ENCODE measurements around the gene HCAR1.

DNA sequence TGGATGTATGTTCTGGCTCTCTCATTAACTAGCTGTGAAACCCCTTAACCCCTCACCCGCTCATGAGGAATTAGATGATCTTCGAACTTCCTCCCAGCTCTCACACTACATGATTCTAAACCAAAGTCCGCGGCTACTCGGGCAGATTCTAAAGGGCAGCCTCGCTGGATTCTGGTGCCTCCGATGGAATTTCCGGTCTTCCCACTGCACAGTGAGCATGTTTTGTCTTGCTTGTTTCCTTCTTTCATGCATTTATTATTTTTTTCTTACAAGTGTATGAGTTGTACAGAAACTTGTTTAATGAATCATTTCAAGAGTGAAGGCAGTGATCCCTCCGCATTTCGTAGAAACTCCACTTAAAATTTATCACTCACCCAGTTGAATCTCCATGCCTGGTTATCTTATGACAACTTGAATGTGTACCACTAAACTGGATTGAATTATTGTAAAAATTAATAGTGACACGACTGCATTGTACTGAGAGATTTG, 9.5 kb downstream of the HCAR1 start:
- TF ChIP-seq, protein P1, sequence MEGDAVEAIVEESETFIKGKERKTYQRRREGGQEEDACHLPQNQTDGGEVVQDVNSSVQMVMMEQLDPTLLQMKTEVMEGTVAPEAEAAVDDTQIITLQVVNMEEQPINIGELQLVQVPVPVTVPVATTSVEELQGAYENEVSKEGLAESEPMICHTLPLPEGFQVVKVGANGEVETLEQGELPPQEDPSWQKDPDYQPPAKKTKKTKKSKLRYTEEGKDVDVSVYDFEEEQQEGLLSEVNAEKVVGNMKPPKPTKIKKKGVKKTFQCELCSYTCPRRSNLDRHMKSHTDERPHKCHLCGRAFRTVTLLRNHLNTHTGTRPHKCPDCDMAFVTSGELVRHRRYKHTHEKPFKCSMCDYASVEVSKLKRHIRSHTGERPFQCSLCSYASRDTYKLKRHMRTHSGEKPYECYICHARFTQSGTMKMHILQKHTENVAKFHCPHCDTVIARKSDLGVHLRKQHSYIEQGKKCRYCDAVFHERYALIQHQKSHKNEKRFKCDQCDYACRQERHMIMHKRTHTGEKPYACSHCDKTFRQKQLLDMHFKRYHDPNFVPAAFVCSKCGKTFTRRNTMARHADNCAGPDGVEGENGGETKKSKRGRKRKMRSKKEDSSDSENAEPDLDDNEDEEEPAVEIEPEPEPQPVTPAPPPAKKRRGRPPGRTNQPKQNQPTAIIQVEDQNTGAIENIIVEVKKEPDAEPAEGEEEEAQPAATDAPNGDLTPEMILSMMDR (conservative IDR thresholded peaks at IDR 0.05; ENCODE audit: low read depth, low read length): no peak
- TF ChIP-seq POLR2A (IDR thresholded peaks at IDR 0.05; ENCODE audit: low read depth, low read length) (no peak), RCOR1 (IDR thresholded peaks at IDR 0.05; ENCODE audit: insufficient replicate concordance, low read length) (no peak), CHD1 (IDR thresholded peaks at IDR 0.05; ENCODE audit: low read depth, low read length) (no peak), SMC3 (IDR thresholded peaks at IDR 0.05; ENCODE audit: low read depth, low read length) (no peak), RFX5 (IDR thresholded peaks at IDR 0.05; ENCODE audit: low read depth, low read length) (no peak), MXI1 (IDR thresholded peaks at IDR 0.05; ENCODE audit: borderline replicate concordance, low read depth, low read length) (no peak), RAD21 (IDR thresholded peaks at IDR 0.05; ENCODE audit: low read length) (no peak), MAZ (IDR thresholded peaks at IDR 0.05; ENCODE audit: borderline replicate concordance, low read depth, low read length) (no peak)
- TF ChIP-seq, protein P2, sequence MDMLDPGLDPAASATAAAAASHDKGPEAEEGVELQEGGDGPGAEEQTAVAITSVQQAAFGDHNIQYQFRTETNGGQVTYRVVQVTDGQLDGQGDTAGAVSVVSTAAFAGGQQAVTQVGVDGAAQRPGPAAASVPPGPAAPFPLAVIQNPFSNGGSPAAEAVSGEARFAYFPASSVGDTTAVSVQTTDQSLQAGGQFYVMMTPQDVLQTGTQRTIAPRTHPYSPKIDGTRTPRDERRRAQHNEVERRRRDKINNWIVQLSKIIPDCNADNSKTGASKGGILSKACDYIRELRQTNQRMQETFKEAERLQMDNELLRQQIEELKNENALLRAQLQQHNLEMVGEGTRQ (IDR thresholded peaks at IDR 0.05; ENCODE audit: low read depth, low read length): no peak
- TF ChIP-seq, protein P3, sequence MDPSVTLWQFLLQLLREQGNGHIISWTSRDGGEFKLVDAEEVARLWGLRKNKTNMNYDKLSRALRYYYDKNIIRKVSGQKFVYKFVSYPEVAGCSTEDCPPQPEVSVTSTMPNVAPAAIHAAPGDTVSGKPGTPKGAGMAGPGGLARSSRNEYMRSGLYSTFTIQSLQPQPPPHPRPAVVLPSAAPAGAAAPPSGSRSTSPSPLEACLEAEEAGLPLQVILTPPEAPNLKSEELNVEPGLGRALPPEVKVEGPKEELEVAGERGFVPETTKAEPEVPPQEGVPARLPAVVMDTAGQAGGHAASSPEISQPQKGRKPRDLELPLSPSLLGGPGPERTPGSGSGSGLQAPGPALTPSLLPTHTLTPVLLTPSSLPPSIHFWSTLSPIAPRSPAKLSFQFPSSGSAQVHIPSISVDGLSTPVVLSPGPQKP (IDR thresholded peaks at IDR 0.05; ENCODE audit: borderline replicate concordance, low read depth, low read length): no peak

Measured in IMR-90 (cell line).